ENCODE measurements around the gene BTBD19. TPM values are rescaled to one million over a fixed set of nuclear protein-coding genes. Genes with fewer than 3 reads are reported as not detected.

Gene BTBD19
- total and polyA plus RNA-seq, 2 of the 8 experiments (the other 6 are each of a cell fraction or from before 2014, with no cell fraction given) = 1.1 TPM

- TF ChIP-seq SUZ12 (IDR thresholded peaks at IDR 0.05; ENCODE audit: low read length) = no peak
- TF ChIP-seq ASH2L (IDR thresholded peaks at IDR 0.05; ENCODE audit: low read length) = no peak
Measured at GRCh38 chr1:44822131-44822701, 13.9 kb downstream of the BTBD19 start (continued).

Data from H1 (cell line).